Measurements from ENCODE around the gene TBC1D25.
"Not testable (repeated sequence)": the region's sequence is repeated elsewhere in the genome, so short reads cannot be mapped to it uniquely, and the experiment has no call there.

The TBC1D25 gene

DNA sequence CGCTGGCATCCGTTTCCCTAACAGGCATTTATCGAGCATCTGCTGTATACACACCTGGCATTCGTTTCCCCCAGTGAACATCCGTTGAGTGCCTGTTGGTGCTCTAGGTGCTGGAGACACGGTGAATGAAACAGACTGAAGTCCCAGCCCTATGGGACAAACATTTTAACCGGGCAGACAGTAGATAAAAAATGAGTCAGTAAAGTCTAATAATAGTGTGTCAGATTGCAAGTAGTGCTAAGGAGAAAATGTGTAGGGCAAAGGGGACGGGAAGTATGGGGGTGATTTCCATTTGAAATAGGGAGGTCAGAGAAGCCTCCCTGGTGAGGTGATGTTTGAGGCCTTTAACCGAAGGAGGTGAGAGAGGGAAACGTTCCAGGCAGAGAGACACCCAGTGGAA lies 23.2 kb upstream of the TBC1D25 start:
- DNase-seq (ENCODE audit: low spot score): no peak

DNA sequence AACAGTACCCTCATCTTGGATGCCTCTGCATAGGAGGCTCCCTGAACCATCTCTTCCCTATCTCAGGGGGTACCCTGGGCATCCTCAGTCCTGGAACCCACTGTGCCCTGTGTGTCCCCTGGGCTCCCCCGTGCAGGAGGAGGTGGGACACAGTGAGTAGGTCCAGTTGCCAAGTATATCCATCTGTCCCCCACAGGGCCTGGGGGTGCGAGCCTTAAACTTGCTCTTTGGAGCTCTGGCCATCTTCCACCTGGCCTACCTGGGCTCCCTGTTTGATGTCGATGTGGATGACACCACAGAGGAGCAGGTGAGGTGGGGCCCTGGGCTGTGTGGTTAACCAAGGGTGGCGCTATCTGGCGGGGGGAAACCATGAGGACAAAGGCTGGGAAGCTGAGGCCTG lies 22.5 kb upstream of the TBC1D25 start:
- no peak for DNase-seq (ENCODE audit: low spot score)

DNA sequence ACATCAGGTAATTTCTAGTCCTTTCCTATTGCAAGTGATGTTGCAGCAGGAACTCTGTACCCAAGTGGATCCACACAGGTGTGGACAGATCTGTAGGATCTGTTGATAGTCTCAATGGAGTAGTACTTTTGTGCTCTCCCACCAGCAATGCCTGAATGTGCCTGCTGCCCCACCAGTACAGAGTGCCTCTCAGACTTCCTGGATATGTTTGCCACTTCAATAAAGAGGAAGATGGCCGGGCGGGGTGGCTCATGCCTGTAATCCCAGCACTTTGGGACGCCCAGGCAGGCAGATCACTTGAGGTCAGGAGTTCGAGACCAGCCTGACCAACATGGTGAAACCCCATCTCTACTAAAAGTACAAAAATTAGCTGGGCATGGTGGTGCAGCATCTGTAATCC lies 20.0 kb upstream of the TBC1D25 start:
- not testable (repeated sequence) for DNase-seq (ENCODE audit: low spot score)

DNA sequence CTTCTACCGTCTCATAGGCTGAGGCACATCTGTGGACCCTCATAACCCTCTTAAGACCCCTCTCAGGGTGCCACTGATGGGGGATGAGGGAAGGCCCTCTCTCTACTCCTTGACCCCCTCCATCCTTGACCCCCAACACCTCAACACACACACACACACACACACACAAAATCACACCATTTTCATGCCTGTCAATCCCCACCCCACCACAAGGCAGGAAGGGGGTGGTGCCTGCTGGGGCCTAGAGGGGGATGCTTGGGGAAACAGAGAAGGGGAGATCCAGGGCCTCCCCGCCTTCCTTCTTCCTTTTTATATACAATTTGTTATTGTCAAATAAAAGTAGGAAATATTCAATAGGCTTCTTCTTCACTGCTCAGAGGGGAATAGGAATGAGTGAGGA lies 19.1 kb upstream of the TBC1D25 start:
- DNase-seq (ENCODE audit: low spot score): no peak

DNA sequence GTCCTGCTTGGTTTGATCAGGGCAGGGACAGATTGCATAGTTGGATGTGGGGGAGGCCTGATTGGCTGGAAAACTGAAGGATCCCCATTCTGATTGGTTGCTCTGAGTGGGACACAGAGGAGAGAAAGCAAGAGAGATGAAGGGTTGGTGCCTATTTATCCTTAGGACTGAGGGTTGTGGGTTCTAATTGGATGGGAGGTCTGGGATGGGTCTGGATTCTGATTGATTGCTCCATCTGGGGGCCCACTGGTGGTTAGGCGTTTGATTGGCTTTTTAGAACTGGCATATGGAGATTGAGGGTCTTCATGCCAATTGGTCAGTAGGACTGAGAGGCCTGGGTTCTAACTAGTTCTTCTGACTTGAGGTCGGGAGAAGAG lies 18.6 kb upstream of the TBC1D25 start:
- DNase-seq (ENCODE audit: low spot score): peak; percentile 13

DNA sequence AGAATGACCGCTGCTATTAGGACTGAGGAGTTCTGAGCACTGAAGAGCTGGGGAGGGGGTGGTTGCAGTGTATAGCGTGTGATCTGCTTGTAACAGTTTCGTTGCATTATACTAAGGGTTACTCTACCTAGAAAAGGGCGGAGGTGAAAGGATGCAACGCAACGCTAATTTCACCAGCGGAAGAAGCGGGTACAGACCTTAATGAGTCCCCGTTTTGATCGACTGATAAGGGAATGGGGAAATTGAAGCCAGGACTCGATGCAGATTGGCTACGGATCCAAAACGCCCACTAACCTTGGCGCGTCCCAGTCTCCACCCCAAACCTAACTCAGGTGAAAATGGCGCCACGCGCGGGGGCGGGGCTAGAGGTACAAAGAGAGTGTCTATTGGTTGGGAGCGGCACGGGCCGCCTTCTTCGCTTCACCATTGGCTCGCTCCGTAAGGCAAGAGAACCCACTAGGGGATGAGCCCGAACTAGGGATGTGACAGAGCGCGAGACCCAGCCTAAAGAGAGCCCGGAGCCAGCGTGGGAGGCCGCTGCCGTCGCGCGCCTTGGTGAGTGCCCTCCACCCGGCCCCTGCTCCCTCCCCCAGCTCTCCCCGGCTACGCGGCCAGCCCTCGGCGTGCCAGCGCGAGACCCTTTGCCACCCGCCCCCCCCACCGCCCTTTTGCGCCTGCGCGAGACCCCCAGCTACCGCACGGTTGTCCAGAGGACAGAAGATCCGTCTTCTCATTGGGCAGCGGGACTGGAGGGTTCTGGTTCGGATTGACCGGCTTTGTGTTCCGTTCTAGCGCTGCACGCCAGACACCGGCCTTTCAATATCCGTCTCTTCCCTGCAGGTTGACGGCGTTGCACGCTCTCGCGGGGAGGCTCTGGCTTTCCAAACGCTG lies 17.9 kb upstream of the TBC1D25 start, which contains the start of gene EBP:
Gene EBP (plus strand): TSS at position 456 of the 891 bp plus-strand sequence. CDS start 1,964 bp downstream, outside the sequence.
- DNase-seq (ENCODE audit: low spot score): peak; percentile 86

DNA sequence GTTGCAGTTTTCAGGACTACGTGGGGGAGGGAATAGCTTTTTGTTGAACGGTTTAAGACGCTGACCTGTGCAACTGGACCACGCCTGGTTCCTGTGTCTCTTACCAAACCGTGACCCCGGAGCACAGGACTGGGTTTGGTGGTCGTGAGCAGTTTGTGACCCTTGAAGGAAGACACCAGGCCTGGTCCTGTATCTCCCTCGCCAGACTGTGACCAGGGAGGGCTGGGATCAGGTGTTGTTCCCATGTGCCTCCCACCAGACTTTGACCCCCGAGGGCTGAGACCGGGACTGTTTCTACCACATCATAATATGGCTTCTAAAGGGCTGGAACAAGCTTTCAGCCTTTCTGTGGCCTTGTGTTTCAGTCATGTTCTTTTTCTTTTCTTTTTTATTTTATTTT lies 17.2 kb upstream of the TBC1D25 start:
- DNase-seq (ENCODE audit: low spot score): no peak

DNA sequence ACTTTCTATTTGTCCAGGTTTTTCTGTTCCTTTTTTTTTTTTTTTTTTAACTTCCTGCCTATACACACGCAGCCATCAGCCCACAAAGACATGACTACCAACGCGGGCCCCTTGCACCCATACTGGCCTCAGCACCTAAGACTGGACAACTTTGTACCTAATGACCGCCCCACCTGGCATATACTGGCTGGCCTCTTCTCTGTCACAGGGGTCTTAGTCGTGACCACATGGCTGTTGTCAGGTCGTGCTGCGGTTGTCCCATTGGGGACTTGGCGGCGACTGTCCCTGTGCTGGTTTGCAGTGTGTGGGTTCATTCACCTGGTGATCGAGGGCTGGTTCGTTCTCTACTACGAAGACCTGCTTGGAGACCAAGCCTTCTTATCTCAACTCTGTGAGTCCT lies 15.8 kb upstream of the TBC1D25 start:
- DNase-seq (ENCODE audit: low spot score): no peak

DNA sequence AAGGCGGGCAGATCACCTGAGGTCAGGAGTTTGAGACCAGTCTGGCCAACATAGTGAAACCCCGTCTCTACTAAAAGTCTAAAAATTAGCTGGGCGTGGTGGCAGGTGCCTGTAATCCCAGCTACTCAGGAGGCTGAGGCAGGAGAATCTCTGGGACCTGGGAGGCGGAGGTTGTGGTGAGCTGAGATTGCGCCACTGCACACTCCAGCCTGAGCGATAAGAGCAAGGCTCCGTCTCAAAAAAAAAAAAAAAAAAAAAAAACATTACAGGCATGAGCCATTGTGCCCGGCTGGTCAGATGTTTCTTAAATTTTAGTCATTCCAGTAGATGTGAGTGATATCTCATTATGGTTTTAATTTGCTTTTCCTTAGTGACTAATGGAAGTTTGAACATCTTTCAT lies 13.7 kb upstream of the TBC1D25 start:
- DNase-seq (ENCODE audit: low spot score): not testable (repeated sequence)

DNA sequence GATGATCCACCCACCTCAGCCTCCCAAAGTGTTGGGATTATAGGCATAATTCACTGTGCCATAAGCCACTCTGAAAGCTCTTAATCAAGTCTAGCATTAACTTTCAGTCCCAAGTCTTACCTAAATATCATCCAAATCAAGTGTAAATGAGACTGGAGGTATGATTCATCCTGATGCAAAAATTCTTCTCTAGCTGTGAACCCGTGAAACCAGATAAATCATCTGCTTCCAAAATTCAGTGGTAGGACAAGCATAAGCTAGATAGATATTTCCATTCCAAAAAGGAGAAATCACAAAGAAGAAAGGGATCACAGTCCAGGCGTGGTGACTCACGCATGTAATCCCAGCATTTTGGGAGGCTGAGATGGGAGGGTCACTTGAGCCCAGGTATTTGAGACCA lies 8.8 kb upstream of the TBC1D25 start:
- DNase-seq (ENCODE audit: low spot score): no peak

DNA sequence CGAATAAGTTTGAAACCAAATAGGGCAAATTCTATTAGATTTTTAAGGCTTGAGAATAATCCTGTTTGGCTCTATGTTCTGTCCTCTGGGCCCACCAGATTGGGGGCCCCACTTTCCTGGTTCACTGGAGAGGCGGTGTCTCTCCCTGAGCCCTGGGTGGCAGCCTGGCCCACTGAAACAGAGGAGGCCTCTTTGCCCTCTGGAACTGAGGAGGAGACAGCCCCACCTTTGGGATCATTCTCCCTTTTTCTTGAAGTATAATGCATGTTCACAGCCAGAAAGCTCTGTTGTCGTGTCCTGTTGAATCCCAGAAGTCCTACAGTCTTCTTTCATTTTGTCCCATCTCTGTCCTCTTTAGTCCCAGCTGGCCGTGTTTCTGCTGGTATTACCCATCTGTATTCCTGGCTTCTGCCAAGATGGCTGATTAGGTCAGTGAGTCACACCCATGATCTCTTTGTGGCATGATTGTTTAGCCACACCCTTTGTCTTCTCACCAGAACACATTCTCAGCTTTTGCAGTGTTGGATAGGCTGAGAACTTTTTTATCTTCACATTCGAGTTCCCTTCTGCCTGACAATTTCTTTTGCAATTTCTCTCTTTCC lies 8.1 kb upstream of the TBC1D25 start:
- DNase-seq (ENCODE audit: low spot score): no peak

DNA sequence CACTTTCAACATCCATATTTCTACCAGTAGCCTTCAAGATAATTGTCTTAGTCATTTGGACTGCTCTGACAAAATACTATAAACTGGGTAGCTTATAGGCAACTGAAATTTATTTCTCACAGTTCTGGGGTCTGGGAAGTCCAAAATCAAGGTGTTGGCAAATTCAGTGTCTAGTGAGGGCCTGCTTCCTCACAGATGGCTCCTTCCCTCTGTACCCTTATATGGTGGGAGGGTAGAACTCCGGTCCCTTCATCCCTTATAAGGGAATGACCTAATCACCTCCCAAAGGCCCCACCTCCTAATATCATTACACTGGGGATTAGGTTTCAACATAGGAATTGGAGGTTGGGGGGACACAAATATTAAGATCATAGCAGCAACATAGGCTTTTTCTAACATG lies 7.4 kb upstream of the TBC1D25 start:
- no peak for DNase-seq (ENCODE audit: low spot score)

DNA sequence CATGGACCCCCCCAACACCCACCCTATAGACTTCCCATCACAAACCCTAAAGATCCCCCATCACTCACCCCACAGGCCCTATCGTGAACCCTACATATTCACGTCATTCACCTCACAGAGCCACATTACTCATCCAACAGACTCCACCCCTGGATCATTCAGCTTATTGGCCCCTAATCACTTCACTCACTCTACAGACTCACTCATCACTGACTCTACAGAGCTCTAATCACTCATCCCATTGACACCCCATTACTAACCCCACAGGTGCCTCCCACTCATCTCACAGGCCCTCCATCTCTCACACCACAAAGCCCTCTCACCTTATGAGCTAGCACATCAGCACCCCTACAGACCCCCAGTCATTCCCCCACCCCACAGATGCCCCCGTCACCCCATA lies 6.3 kb upstream of the TBC1D25 start:
- no peak for DNase-seq (ENCODE audit: low spot score)

DNA sequence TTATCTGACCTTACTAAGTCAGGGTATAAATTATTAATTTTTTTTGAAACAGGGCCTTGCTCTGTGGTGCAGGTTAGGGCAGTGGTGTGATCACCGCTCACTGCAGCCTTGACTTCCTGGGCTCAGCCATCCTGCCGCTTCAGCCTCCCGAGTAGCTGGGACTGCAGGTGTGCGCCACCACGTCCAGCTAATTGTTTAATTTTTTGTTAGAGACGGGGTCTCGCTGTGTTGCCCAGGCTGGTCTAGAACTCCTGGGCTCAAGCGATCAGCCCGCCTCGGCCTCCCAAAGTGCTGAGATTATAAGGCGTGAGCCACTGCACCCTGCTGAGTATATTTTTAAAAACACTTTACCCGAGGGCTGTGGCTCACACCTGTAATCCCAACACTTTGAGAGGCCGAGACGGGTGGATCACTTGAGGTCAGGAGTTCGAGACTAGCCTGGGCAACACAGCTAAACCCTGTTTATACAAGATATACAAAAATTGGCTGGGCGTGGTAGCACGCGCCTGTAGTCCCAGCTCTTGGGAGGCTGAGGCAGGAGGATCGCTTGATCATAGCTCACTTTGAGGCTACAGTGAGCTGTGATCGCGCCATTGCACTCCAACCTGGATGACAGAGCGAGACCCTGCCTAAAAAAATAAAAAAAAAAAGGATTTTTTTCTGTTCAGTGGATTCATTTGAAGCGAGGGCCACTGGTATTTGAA lies 721 bp upstream of the TBC1D25 start:
- DNase-seq (ENCODE audit: low spot score): no peak

DNA sequence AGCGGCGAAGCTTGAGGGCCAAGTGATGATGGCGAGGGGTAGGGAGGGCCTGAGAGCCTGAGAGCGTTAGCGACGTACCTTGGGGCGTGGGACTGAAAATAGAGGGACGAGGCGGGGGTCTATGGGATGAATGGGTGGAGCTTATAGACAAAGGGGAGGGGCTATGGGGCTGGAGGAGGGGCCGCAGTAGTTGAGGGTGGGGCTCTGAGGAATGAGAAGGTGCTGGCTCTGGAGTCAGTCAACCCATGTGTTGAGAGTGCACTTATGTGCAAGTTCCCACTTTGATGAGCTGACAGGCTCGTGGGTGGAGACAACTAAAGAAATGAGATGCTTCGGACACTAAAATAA lies 488 bp downstream of the TBC1D25 start:
- peak; percentile 59 for DNase-seq (ENCODE audit: low spot score)

DNA sequence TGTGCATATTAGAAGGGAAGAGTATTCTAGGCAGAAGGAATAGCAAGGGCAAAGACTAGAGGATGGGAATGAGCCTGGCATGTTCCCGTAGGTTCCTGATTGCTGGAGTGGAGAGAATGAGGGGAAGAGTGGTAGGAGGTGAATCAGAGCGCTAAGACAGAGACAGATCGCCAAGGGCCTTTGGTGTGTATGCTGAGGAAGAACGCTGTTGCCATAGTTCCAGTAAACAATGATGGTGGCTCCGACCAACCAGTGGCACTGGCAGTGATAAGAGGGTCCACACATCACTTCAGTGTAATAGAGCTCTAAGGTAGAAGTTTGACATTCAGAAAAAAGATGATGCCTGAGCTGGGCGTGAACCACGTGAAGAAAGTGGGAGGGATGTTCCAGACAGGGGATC lies 966 bp downstream of the TBC1D25 start:
- no peak for DNase-seq (ENCODE audit: low spot score)

DNA sequence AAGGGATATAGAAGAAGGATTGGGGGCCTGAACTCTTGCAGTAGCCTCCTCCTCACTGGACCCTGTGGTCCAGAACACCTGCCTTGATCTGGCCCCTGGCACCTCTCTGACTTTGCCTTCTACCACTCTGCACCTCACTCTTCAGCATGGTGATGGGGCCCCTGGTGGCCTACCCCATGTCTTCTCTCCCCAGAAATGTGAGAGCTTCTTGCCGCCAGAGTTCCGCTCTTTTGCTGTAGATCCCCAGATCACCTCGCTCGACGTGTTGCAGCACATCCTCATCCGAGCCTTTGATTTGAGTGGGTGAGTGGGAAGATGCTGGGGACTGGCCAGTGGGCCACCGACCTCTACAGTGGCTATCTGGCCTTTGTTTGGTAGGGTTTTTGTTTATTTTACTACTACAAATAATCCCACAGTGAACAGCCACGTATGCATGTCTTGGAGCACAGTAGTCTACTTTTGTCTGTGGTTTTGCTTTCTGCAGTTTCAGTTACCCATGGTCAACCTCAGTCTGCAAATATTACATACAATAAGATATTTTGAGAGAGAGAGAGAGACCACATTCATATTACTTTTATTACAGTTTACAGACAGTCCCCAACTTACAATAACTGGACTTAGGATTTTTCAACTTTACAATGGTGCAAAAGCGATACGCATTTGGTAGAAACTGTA lies 1.8 kb downstream of the TBC1D25 start:
- no peak for DNase-seq (ENCODE audit: low spot score)

DNA sequence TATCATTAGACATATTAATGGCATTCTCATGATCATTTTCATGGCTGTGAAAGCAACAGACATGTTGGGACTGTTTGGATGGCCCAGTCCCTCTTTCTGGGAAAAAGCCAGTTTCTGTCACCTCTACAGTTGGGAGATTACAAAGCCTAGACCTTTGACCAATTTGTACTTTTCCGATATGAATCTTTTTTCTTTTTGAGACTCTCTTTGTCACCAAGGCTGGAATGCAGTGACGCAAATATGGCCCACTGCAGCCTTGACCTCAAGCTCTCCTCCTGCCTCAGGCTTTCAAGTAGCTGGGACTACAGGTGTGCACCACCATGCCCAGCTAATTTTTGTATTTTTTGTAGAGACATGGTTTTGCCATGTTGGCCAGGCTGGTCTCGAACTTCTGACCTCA lies 9.4 kb downstream of the TBC1D25 start:
- no peak for DNase-seq (ENCODE audit: low spot score)

DNA sequence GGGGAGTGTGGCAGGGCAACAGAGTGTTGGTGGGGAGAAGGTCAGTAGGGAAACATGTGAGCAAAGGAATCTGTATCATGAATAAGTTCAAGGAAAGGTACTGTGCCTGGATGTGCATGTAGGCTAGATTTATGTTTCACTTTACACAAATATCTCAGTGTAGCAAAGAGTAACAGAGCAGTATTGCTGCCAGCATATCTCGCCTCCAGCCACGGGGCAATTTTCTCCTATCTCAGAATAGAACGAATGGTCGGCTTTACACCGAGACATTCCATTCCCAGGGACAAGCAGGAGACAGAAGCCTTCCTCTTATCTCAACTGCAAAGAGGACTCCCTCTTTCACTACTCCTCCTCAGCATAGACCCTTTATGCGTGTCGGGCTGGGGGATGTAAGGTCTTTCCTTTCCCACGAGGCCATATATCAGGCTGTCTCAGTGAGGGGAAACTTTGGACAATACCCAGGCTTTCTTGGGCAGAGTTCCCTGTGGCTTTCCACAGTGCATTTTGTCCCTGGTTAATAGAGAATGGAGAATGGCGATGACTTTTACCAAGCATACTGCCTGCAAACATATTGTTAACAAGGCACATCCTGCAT lies 16.3 kb downstream of the TBC1D25 start:
- not testable (repeated sequence) for DNase-seq (ENCODE audit: low spot score)

DNA sequence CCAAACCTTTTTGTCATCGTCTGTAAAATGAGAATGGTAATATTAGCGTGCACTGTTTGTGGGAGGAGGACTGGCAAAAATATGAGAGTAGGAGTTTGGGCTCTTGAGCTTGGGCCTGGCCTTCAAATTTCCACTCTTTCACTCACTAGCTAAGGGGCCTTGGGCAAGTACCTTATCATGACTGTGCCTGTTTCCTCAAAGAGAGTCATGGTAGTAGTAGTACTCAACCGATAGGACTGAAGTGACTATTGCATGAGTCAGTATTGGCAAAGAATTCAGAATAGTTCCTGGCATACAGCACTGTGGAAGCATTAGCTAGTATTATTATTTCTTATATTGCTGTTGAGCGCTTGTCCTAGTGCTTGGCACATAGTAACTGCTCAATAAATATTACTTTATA lies 18.8 kb downstream of the TBC1D25 start:
- DNase-seq (ENCODE audit: low spot score): no peak

DNA sequence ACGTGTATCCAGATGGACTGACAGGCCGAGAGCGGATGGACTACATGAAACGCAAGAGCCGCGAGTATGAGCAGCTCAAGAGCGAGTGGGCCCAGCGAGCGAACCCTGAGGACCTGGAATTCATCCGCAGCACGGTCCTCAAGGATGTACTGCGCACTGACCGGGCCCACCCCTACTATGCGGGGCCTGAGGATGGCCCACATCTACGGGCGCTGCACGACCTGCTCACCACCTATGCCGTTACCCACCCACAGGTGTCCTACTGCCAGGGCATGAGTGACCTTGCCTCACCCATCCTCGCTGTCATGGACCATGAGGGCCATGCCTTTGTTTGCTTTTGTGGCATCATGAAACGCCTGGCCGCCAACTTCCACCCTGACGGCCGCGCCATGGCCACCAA lies 20.1 kb downstream of the TBC1D25 start:
- no peak for DNase-seq (ENCODE audit: low spot score)

DNA sequence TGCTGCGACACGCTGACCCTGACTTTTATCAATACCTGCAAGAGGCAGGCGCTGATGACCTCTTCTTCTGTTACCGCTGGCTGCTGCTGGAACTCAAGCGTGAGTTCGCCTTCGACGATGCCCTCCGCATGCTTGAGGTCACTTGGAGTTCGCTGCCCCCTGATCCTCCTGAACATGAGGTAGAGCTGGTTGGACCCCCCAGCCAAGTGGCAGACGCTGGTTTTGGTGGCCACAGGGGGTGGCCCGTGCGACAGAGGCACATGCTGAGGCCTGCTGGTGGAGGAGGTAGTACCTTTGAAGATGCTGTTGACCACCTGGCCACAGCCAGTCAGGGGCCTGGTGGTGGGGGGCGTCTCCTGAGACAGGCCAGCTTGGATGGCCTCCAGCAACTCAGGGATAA lies 20.5 kb downstream of the TBC1D25 start:
- no peak for DNase-seq (ENCODE audit: low spot score)
